Esophagus (tissue), 2 donors: ENCODE results near the gene TTC39B. TPM values are rescaled to one million over a fixed set of nuclear protein-coding genes. Genes with fewer than 3 reads are reported as not detected.

Source experiments
- H3K27ac ChIP-seq, 2 donors: one replicate each; pipeline ENCODE4 v1.5.1; 2013; ENCODE audit warnings: low read depth in 2 of 2, mild to moderate bottlenecking in 2 of 2, inconsistent platforms in 1 of 2, low read length in 1 of 2, moderate library complexity in 1 of 2
- H3K27me3 ChIP-seq, 2 donors: one replicate each; pipeline ENCODE4 v1.6.1; 2013; ENCODE audit warnings: low read length in 2 of 2, control low read depth in 1 of 2, mild to moderate bottlenecking in 1 of 2; ENCODE audit not compliant: insufficient read depth in 2 of 2, control insufficient read depth in 1 of 2
- H3K36me3 ChIP-seq, 2 donors: one replicate each; pipeline ENCODE4 v1.6.1; 2013; ENCODE audit warnings: low read length in 1 of 2; ENCODE audit not compliant: control insufficient read depth in 2 of 2, insufficient read depth in 2 of 2
- H3K4me1 ChIP-seq, 2 donors: one replicate each; pipeline ENCODE4 v1.6.1; 2013; ENCODE audit warnings: low read length in 1 of 2; ENCODE audit not compliant: control insufficient read depth in 2 of 2, insufficient read depth in 2 of 2
- H3K4me3 ChIP-seq, 2 donors: one replicate each; pipeline ENCODE4 v1.5.1; 2013; ENCODE audit warnings: low read length in 2 of 2, mild to moderate bottlenecking in 2 of 2, low read depth in 1 of 2, moderate library complexity in 1 of 2
- H3K9me3 ChIP-seq, 2 donors: one replicate each; pipeline ENCODE4 v1.6.1; 2013; ENCODE audit warnings: mild to moderate bottlenecking in 2 of 2, low read depth in 1 of 2, low read length in 1 of 2, moderate library complexity in 1 of 2; ENCODE audit not compliant: control insufficient read depth in 2 of 2, insufficient read depth in 1 of 2
- WGBS, 2 donors: extraction: QIAGEN DNeasy Blood & Tissue Kit; methylation state at CpG; one replicate each; pipeline ENCODE4 v1.1.7; 2013; 5-methylcytosine and 5-hydroxymethylcytosine counted together
- polyA plus RNA-seq, 2 donors: library from polyadenylated mRNA; stranded (reverse); fragments of 200-250 nt; gene quantifications; one replicate each; pipeline ENCODE4 v1.2.3, GENCODE V29; 2013
- donor health status: healthy with polysubstance abuse.
- donor health status: Bipolar disorder and iron deficiency.

Gene TTC39B
- polyA plus RNA-seq, 2 donors: 9.9 to 10.7 TPM

GRCh38 chr9:15253197-15253596 is 53.8 kb downstream of the TTC39B start:
- Histone ChIP-seq H3K9me3 (no peaks in the 10 kb centered on the region), H3K4me3 (no peak overlapping the region), H3K36me3 (peaks cover 0 to 2% of the 10 kb centered on the region in 2 donors), H3K27ac (no peak overlapping the region), H3K27me3 (no peaks in the 10 kb centered on the region), H3K4me1 (no peaks in the 10 kb centered on the region)
- WGBS, 2 donors: 39 to 69% methylated on average over 1 of the region's 1 CpG

GRCh38 chr9:15249981-15250380 is 57.0 kb downstream of the TTC39B start:
- 64 to 71% methylated on average over 3 of the region's 3 CpGs for WGBS, 2 donors
- H3K27ac ChIP-seq: no peak overlapping the region
- no peaks in the 10 kb centered on the region for H3K9me3 ChIP-seq
- H3K36me3 ChIP-seq: peaks cover 0 to 2% of the 10 kb centered on the region in 2 donors
- no peaks in the 10 kb centered on the region for H3K27me3 ChIP-seq
- no peak overlapping the region for H3K4me3 ChIP-seq
- no peaks in the 10 kb centered on the region for H3K4me1 ChIP-seq

GRCh38 chr9:15249042-15249818 is 57.8 kb downstream of the TTC39B start:
- H3K27ac ChIP-seq: no peak overlapping the region
- no peaks in the 10 kb centered on the region for H3K9me3 ChIP-seq
- no peaks in the 10 kb centered on the region for H3K27me3 ChIP-seq
- peaks cover 0 to 2% of the 10 kb centered on the region in 2 donors for H3K36me3 ChIP-seq
- no peak overlapping the region for H3K4me3 ChIP-seq
- WGBS, 2 donors: 66 to 68% methylated on average over 7 of the region's 7 CpGs
- H3K4me1 ChIP-seq: no peaks in the 10 kb centered on the region

- Histone ChIP-seq H3K9me3 (no peaks in the 10 kb centered on the region), H3K27ac (no peak overlapping the region), H3K27me3 (no peaks in the 10 kb centered on the region), H3K4me3 (no peak overlapping the region), H3K4me1 (no peaks in the 10 kb centered on the region), H3K36me3 (peaks cover 0 to 2% of the 10 kb centered on the region in 2 donors)
- WGBS, 2 donors: 68 to 70% methylated on average over 2 of the region's 2 CpGs
Measured at GRCh38 chr9:15248621-15249020, 58.4 kb downstream of the TTC39B start.

GRCh38 chr9:15248081-15248480 is 58.9 kb downstream of the TTC39B start:
- no peak overlapping the region for H3K27ac ChIP-seq
- no peaks in the 10 kb centered on the region for H3K4me1 ChIP-seq
- no peaks in the 10 kb centered on the region for H3K9me3 ChIP-seq
- peaks cover 0 to 2% of the 10 kb centered on the region in 2 donors for H3K36me3 ChIP-seq
- no peaks in the 10 kb centered on the region for H3K27me3 ChIP-seq
- no peak overlapping the region for H3K4me3 ChIP-seq

GRCh38 chr9:15246708-15247107 is 60.3 kb downstream of the TTC39B start:
- no peak overlapping the region for H3K4me3 ChIP-seq
- no peaks in the 10 kb centered on the region for H3K9me3 ChIP-seq
- H3K4me1 ChIP-seq: no peaks in the 10 kb centered on the region
- peaks cover 0 to 2% of the 10 kb centered on the region in 2 donors for H3K36me3 ChIP-seq
- no peaks in the 10 kb centered on the region for H3K27me3 ChIP-seq
- no peak overlapping the region for H3K27ac ChIP-seq

- Histone ChIP-seq H3K9me3 (no peaks in the 10 kb centered on the region), H3K36me3 (peaks cover 0 to 2% of the 10 kb centered on the region in 2 donors), H3K27ac (no peak overlapping the region), H3K4me1 (no peaks in the 10 kb centered on the region), H3K27me3 (no peaks in the 10 kb centered on the region), H3K4me3 (no peak overlapping the region)
- WGBS, 2 donors: 66 to 74% methylated on average over 1 of the region's 1 CpG
Measured at GRCh38 chr9:15246243-15246642, 60.8 kb downstream of the TTC39B start.

GRCh38 chr9:15244001-15244441 is 63.0 kb downstream of the TTC39B start:
- Histone ChIP-seq H3K4me1 (no peaks in the 10 kb centered on the region), H3K36me3 (no peaks in the 10 kb centered on the region), H3K27ac (no peak overlapping the region), H3K9me3 (no peaks in the 10 kb centered on the region), H3K27me3 (no peaks in the 10 kb centered on the region), H3K4me3 (no peak overlapping the region)
- WGBS, 2 donors: 68 to 76% methylated on average over 4 of the region's 4 CpGs

- H3K4me3 ChIP-seq: no peak overlapping the region
- H3K4me1 ChIP-seq: no peaks in the 10 kb centered on the region
- 93 to 96% methylated on average over 1 of the region's 1 CpG for WGBS, 2 donors
- no peaks in the 10 kb centered on the region for H3K36me3 ChIP-seq
- no peak overlapping the region for H3K27ac ChIP-seq
- no peaks in the 10 kb centered on the region for H3K9me3 ChIP-seq
- H3K27me3 ChIP-seq: no peaks in the 10 kb centered on the region
Measured at GRCh38 chr9:15243081-15243480, 63.9 kb downstream of the TTC39B start.

- no peaks in the 10 kb centered on the region for H3K36me3 ChIP-seq
- H3K27ac ChIP-seq: no peak overlapping the region
- H3K27me3 ChIP-seq: no peaks in the 10 kb centered on the region
- H3K4me3 ChIP-seq: no peak overlapping the region
- H3K9me3 ChIP-seq: no peaks in the 10 kb centered on the region
- 89 to 92% methylated on average over 4 of the region's 4 CpGs for WGBS, 2 donors
- no peaks in the 10 kb centered on the region for H3K4me1 ChIP-seq
Measured at GRCh38 chr9:15240927-15241326, 66.1 kb downstream of the TTC39B start.
